HCT116 (cell line): ENCODE measurements around the gene C17orf58. TPM values are rescaled to one million over a fixed set of nuclear protein-coding genes. Genes with fewer than 3 reads are reported as not detected.
"Not testable (repeated sequence)": the region's sequence is repeated elsewhere in the genome, so short reads cannot be mapped to it uniquely, and the experiment has no call there.

ENCODE experiments used
- ATAC-seq: fragments of 200-7000 bp; cut with Tn5 transposase; 2 replicates; pipeline ENCODE4 v1.9.1; 2020; ENCODE audit warnings: mild to moderate bottlenecking, moderate library complexity
- Bru-seq: library from RNA; stranded (reverse); fragments of 400-500 nt; gene quantifications from one replicate; lab custom pipeline; 2021; lab: Mats Ljungman, UMichigan
- BruChase-seq, 2 experiments: library from RNA; stranded (reverse); fragments of 400-500 nt; gene quantifications; one replicate each; lab custom pipeline; 2021; lab: Mats Ljungman, UMichigan
- BruUV-seq: library from RNA; stranded (reverse); fragments of 400-500 nt; replicated peaks from 2 replicates; lab custom pipeline; 2021; lab: Mats Ljungman, UMichigan
- CTCF ChIA-PET: fragments of 300-600 bp; sonication (Branson Sonifier 250); formaldehyde crosslinking; loops from one replicate; lab custom pipeline; 2021; ENCODE audit warnings: antibody characterized with exemption; lab: Charles Lee
- POLR2A ChIA-PET: fragments of 300-600, 350-600 bp; sonication (Branson Sonifier 250); formaldehyde crosslinking; loops from one replicate; lab custom pipeline; 2021; ENCODE audit warnings: antibody characterized with exemption; lab: Charles Lee
- RAD21 ChIA-PET, 2 experiments: fragments of 300-600 bp; sonication (Branson Sonifier 250); formaldehyde crosslinking; loops; one replicate each; lab custom pipeline; 2023; ENCODE audit warnings: low total read pairs in 2 of 2; ENCODE audit not compliant: uncharacterized antibody in 2 of 2, unreplicated experiment in 2 of 2, low non-redundant PET in 1 of 2; lab: Charles Lee
- DNase-seq: peaks from one replicate; pipeline ENCODE4 v3.0.0-alpha.2; 2010; ENCODE audit warnings: low read depth, low spot score
- H2AFZ ChIP-seq: fragments of 200-600 bp; shearing (Covaris generic), sonication (generic); 2 replicates; pipeline ENCODE4 v1.6.1; 2017; ENCODE audit warnings: low read depth, mixed run types, mixed read lengths, antibody characterized with exemption, low read length; ENCODE audit not compliant: poor library complexity, severe bottlenecking
- H3K27ac ChIP-seq: 2 replicates; pipeline ENCODE4 v1.5.1; 2012; ENCODE audit warnings: low read depth, low read length
- H3K27me3 ChIP-seq: fragments of 200-600 bp; sonication (generic); 2 replicates; pipeline ENCODE4 v1.6.1; 2016; ENCODE audit warnings: mixed run types, low read length, mixed read lengths; ENCODE audit not compliant: insufficient read depth
- H3K36me3 ChIP-seq, 2 experiments: fragments of 200-500 bp in 1 of 2; fragments of 200-600 bp in 1 of 2; sonication (Bioruptor generic) in 1 of 2; sonication (generic) in 1 of 2; 2 replicates each; pipeline versions ENCODE4 v1.5.1 to v1.6.1; 2014 to 2016; ENCODE audit warnings: low read length in 2 of 2, inconsistent platforms in 1 of 2, mixed read lengths in 1 of 2, mixed run types in 1 of 2; ENCODE audit not compliant: insufficient read depth in 2 of 2, control insufficient read depth in 1 of 2
- H3K4me1 ChIP-seq, 2 experiments: fragments of 200-600 bp in 1 of 2; sonication (generic) in 1 of 2; 2 replicates each; pipeline versions ENCODE4 v1.5.1 to v1.6.1; 2012 to 2017; ENCODE audit warnings: low read length in 2 of 2, inconsistent platforms in 1 of 2, mild to moderate bottlenecking in 1 of 2, mixed read lengths in 1 of 2, mixed run types in 1 of 2, moderate library complexity in 1 of 2; ENCODE audit not compliant: insufficient read depth in 2 of 2, control insufficient read depth in 1 of 2
- H3K4me2 ChIP-seq: fragments of 200-600 bp; sonication (generic); 2 replicates; pipeline ENCODE4 v1.6.1; 2017; ENCODE audit warnings: mixed run types, low read length, mixed read lengths
- H3K4me3 ChIP-seq, 2 experiments: fragments of 200-600 bp in 1 of 2; sonication (generic) in 1 of 2; replicated peaks in 1 of 2; 2 replicates each; pipeline ENCODE4 v1.5.1; 2011 to 2016; ENCODE audit warnings: low read length in 2 of 2, control low read depth in 1 of 2, low read depth in 1 of 2, mild to moderate bottlenecking in 1 of 2, mixed read lengths in 1 of 2, mixed run types in 1 of 2
- H3K79me2 ChIP-seq: fragments of 200-600 bp; sonication (generic); 2 replicates; pipeline ENCODE4 v1.6.1; 2017; ENCODE audit warnings: mild to moderate bottlenecking, mixed run types, low read length, moderate library complexity, mixed read lengths; ENCODE audit not compliant: insufficient read depth
- H3K9ac ChIP-seq: fragments of 200-600 bp; sonication (generic); 2 replicates; pipeline ENCODE4 v1.6.1; 2016; ENCODE audit warnings: low read length, mixed read lengths
- H3K9me2 ChIP-seq: fragments of 200-600 bp; sonication (generic), shearing (Covaris generic); 2 replicates; pipeline ENCODE4 v1.6.1; 2017; ENCODE audit warnings: mixed run types, mild to moderate bottlenecking, moderate library complexity; ENCODE audit not compliant: insufficient read depth
- H3K9me3 ChIP-seq, 2 experiments: fragments of 200-500 bp in 1 of 2; fragments of 200-600 bp in 1 of 2; sonication (Bioruptor generic) in 1 of 2; sonication (generic) in 1 of 2; 2 replicates each; pipeline ENCODE4 v1.6.1; 2014 to 2017; ENCODE audit warnings: low read length in 2 of 2, mixed read lengths in 2 of 2, inconsistent platforms in 1 of 2, low read depth in 1 of 2, mild to moderate bottlenecking in 1 of 2, mixed run types in 1 of 2, moderate library complexity in 1 of 2; ENCODE audit not compliant: control insufficient read depth in 1 of 2, insufficient read depth in 1 of 2
- H4K20me1 ChIP-seq: fragments of 200-600 bp; sonication (generic), shearing (Covaris generic); 2 replicates; pipeline ENCODE4 v1.6.1; 2017; ENCODE audit warnings: mixed run types, mild to moderate bottlenecking, moderate library complexity; ENCODE audit not compliant: insufficient read depth
- CEBPB ChIP-seq: IDR thresholded peaks from 2 replicates; pipeline ENCODE4 v1.6.1; 2012; ENCODE audit warnings: low read depth
- EGR1 ChIP-seq: IDR thresholded peaks from 2 replicates; pipeline ENCODE4 v1.6.1; 2012; ENCODE audit warnings: low read depth
- POLR2A ChIP-seq: IDR thresholded peaks from 2 replicates; pipeline ENCODE4 v1.7.0; 2011; ENCODE audit warnings: borderline replicate concordance; ENCODE audit not compliant: insufficient read depth, insufficient read length; ENCODE audit errors: extremely low read depth
- SIN3A ChIP-seq: IDR thresholded peaks from 2 replicates; pipeline ENCODE4 v1.6.1; 2012; ENCODE audit warnings: low read depth
- TCF7L2 ChIP-seq: IDR thresholded peaks from 2 replicates; pipeline ENCODE4 v1.7.0; 2011; ENCODE audit warnings: borderline replicate concordance, inconsistent platforms; ENCODE audit not compliant: insufficient read depth, insufficient read length; ENCODE audit errors: extremely low read depth
- ZNF274 ChIP-seq: fragments of 200-500 bp; sonication (Bioruptor generic); IDR thresholded peaks from 2 replicates; pipeline ENCODE4 v1.6.1; 2014; ENCODE audit warnings: mild to moderate bottlenecking, low read depth, low read length, inconsistent platforms
- intact Hi-C: fragments of 100-400 bp; cut with micrococcal nuclease; formaldehyde crosslinking; loops from 2 replicates; pipeline ENCODE4 v1.10.0; 2022
- long read RNA-seq: library from polyadenylated mRNA; unstranded; transcript quantifications from one replicate; pipeline ENCODE4 v2.0.0, GENCODE V29; 2021; ENCODE audit not compliant: unreplicated experiment
- polyA plus RNA-seq: library from polyadenylated mRNA; unstranded; fragments of >200 nt; gene quantifications from 2 replicates; pipeline ENCODE4 v1.2.1, GENCODE V29; 2012; ENCODE audit warnings: missing spikeins
- total RNA-seq: library from RNA; stranded (reverse); gene quantifications from one replicate; pipeline ENCODE4 v1.2.1, GENCODE V29; 2021; ENCODE audit not compliant: unreplicated experiment
- TF ChIP-seq, protein P1 (sequence below), 3 experiments: fragments of 200-600 bp in 1 of 3; sonication (generic) in 1 of 3; IDR thresholded peaks in 2 of 3; conservative IDR thresholded peaks in 1 of 3; 2 replicates each; pipeline ENCODE4 v1.5.1; 2012 to 2017; ENCODE audit warnings: low read depth in 2 of 3, low read length in 2 of 3, antibody characterized with exemption in 1 of 3, borderline replicate concordance in 1 of 3, control low read depth in 1 of 3, mild to moderate bottlenecking in 1 of 3, mixed read lengths in 1 of 3, mixed run types in 1 of 3, moderate library complexity in 1 of 3; ENCODE audit not compliant: insufficient read depth in 1 of 3

Gene C17orf58
- total RNA-seq (38.1 TPM), Bru-seq, nascent RNA (percentile 72 among the genes with signal in this experiment), BruChase-seq, experiment 1, labeled RNA remaining after a 6-hour chase (percentile 91 among the genes with signal in this experiment), BruChase-seq, experiment 2, labeled RNA remaining after a 2-hour chase (percentile 84 among the genes with signal in this experiment)
- polyA plus RNA-seq, result 39.6 and 42.6 TPM in 2 replicates
- long read RNA-seq, transcript C17orf58-202 (3 exons, 1,082 nt), result major isoform, 40 of 90 reads
- long read RNA-seq, transcript C17orf58-203 (2 exons, 1,654 nt), result minor isoform, 12 of 90 reads
- long read RNA-seq, partial matches to known transcripts, result 29 of 90 reads
- long read RNA-seq, other reads (novel, unspliced or antisense), result 8 of 90 reads

GRCh38 chr17:67996301-67997171 is at the start of gene C17orf58:
Gene C17orf58 (minus strand): TSS chr17:67996469. CDS start chr17:67996198, 271 bp downstream.
- H3K9ac ChIP-seq, BruUV-seq, H3K9me3 ChIP-seq, H3K4me3 ChIP-seq, intact Hi-C loops, H4K20me1 ChIP-seq, POLR2A ChIA-PET, H3K4me2 ChIP-seq, CTCF ChIA-PET, H3K9me2 ChIP-seq, RAD21 ChIA-PET, H3K27me3 ChIP-seq, H2AFZ ChIP-seq, DNase-seq, H3K27ac ChIP-seq, H3K36me3 ChIP-seq, ATAC-seq: not testable (repeated sequence)
- peaks cover 15 to 40% of the 10 kb centered on the region in 2 experiments for H3K4me1 ChIP-seq
- H3K79me2 ChIP-seq, result peaks cover 15% of the 10 kb centered on the region

GRCh38 chr17:68036304-68037147 is 40.3 kb upstream of the C17orf58 start:
- Histone ChIP-seq H3K27ac (peak overlapping the region; percentile 89), H3K4me2 (peak overlapping the region; percentile 88), H3K79me2 (peaks cover 58% of the 10 kb centered on the region), H3K9me3 (no peaks in the 10 kb centered on the region)
- peak; percentile 36 for DNase-seq
- TF ChIP-seq POLR2A (no peak), CEBPB (no peak), EGR1 (no peak), ZNF274 (no peak), SIN3A (no peak), TCF7L2 (no peak)
- TF ChIP-seq, protein P1, sequence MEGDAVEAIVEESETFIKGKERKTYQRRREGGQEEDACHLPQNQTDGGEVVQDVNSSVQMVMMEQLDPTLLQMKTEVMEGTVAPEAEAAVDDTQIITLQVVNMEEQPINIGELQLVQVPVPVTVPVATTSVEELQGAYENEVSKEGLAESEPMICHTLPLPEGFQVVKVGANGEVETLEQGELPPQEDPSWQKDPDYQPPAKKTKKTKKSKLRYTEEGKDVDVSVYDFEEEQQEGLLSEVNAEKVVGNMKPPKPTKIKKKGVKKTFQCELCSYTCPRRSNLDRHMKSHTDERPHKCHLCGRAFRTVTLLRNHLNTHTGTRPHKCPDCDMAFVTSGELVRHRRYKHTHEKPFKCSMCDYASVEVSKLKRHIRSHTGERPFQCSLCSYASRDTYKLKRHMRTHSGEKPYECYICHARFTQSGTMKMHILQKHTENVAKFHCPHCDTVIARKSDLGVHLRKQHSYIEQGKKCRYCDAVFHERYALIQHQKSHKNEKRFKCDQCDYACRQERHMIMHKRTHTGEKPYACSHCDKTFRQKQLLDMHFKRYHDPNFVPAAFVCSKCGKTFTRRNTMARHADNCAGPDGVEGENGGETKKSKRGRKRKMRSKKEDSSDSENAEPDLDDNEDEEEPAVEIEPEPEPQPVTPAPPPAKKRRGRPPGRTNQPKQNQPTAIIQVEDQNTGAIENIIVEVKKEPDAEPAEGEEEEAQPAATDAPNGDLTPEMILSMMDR (IDR thresholded peaks at IDR 0.05 in 2 of 3, conservative IDR thresholded peaks at IDR 0.05 in 1 of 3; ENCODE audit: borderline replicate concordance in 1 of 3, insufficient read depth in 1 of 3, low read depth in 2 of 3, low read length in 2 of 3), result no peak
- TF ChIP-seq, all 23 proteins: peak for 0
- no peak overlapping the region for H2AFZ ChIP-seq
- H3K9ac ChIP-seq, result peak overlapping the region; percentile 98
- POLR2A ChIA-PET, result interaction anchor here (0.7 to 1.8 kb wide), 3 partner anchors 11 to 17 kb away, joined by 3 to 6 read pairs (median 3); no protein-coding TSS in a partner anchor
- no peaks in the 10 kb centered on the region for H3K9me2 ChIP-seq
- peak overlapping the region; percentile 86 to 92 for H3K4me3 ChIP-seq
- intact Hi-C loops, result no loop called here
- TSS peak; percentile 59 for BruUV-seq
- peaks cover 22% of the 10 kb centered on the region; the same call in 1 of the 2 replicates for H4K20me1 ChIP-seq
- CTCF ChIA-PET, result no interaction called here
- H3K4me1 ChIP-seq, result peaks cover 17 to 22% of the 10 kb centered on the region in 2 experiments
- peaks cover 36 to 47% of the 10 kb centered on the region in 2 experiments for H3K36me3 ChIP-seq
- no peaks in the 10 kb centered on the region for H3K27me3 ChIP-seq
- no peak for ATAC-seq
- RAD21 ChIA-PET, result no interaction called here
